CD14-positive monocyte (primary cell): ENCODE measurements around the gene KIF21B. TPM values are rescaled to one million over a fixed set of nuclear protein-coding genes. Genes with fewer than 3 reads are reported as not detected.

ENCODE experiments used
- DNase-seq, 3 donors: peaks; one replicate each; pipeline ENCODE4 v3.0.0-alpha.2; 2011 to 2022
- H2AFZ ChIP-seq: 2 replicates; pipeline ENCODE4 v1.6.0; 2012; ENCODE audit warnings: mild to moderate bottlenecking, low read depth, low read length, inconsistent platforms; ENCODE audit not compliant: insufficient read depth, poor library complexity, severe bottlenecking
- H3K27ac ChIP-seq, 2 donors: 1 replicate in 1 of 2; 2 replicates in 1 of 2; pipeline ENCODE4 v1.5.1; 2012 to 2013; ENCODE audit warnings: low read length in 2 of 2, control low read depth in 1 of 2, inconsistent platforms in 1 of 2, low read depth in 1 of 2, mild to moderate bottlenecking in 1 of 2
- H3K27me3 ChIP-seq, 2 donors: one replicate each; pipeline versions ENCODE4 v1.6.0 to v1.6.1; 2011 to 2013; ENCODE audit warnings: low read length in 2 of 2; ENCODE audit not compliant: control insufficient read depth in 2 of 2, insufficient read depth in 2 of 2
- H3K36me3 ChIP-seq, 2 donors: replicated peaks in 1 of 2; 1 replicate in 1 of 2; 2 replicates in 1 of 2; pipeline versions ENCODE4 v1.5.1 to v1.6.1; 2012 to 2013; ENCODE audit warnings: low read length in 2 of 2, control low read depth in 1 of 2, inconsistent platforms in 1 of 2, mild to moderate bottlenecking in 1 of 2; ENCODE audit not compliant: insufficient read depth in 2 of 2, control insufficient read depth in 1 of 2
- H3K4me1 ChIP-seq, 2 donors: 1 replicate in 1 of 2; 2 replicates in 1 of 2; pipeline versions ENCODE4 v1.5.1 to v1.6.1; 2012 to 2013; ENCODE audit warnings: low read length in 2 of 2, control low read depth in 1 of 2, inconsistent platforms in 1 of 2, mild to moderate bottlenecking in 1 of 2, moderate library complexity in 1 of 2; ENCODE audit not compliant: insufficient read depth in 2 of 2, control insufficient read depth in 1 of 2
- H3K4me2 ChIP-seq: replicated peaks from 2 replicates; pipeline ENCODE3; 2012; ENCODE audit warnings: low read length, moderate library complexity, mild to moderate bottlenecking; ENCODE audit not compliant: poor library complexity, severe bottlenecking; ENCODE audit errors: extremely low read depth
- H3K4me3 ChIP-seq, 3 experiments: fragments of 200-600 bp in 1 of 3; sonication (generic) in 1 of 3; replicated peaks in 1 of 3; 1 replicate in 2 of 3; 2 replicates in 1 of 3; pipeline ENCODE4 v1.5.1; 2011 to 2013; ENCODE audit warnings: low read length in 3 of 3, mild to moderate bottlenecking in 3 of 3, control low read depth in 2 of 3, low read depth in 2 of 3, inconsistent platforms in 1 of 3, moderate library complexity in 1 of 3
- H3K79me2 ChIP-seq: 2 replicates; pipeline ENCODE4 v1.6.0; 2012; ENCODE audit warnings: mild to moderate bottlenecking, control low read depth, inconsistent platforms, low read length, moderate library complexity; ENCODE audit not compliant: insufficient read depth
- H3K9ac ChIP-seq: 2 replicates; pipeline ENCODE4 v1.6.0; 2017; ENCODE audit warnings: low read length, mild to moderate bottlenecking; ENCODE audit not compliant: insufficient read depth, poor library complexity, severe bottlenecking
- H3K9me3 ChIP-seq, 2 donors: replicated peaks in 1 of 2; 1 replicate in 1 of 2; 2 replicates in 1 of 2; pipeline versions ENCODE4 v1.5.1 to v1.6.1; 2012 to 2013; ENCODE audit warnings: low read length in 2 of 2, control low read depth in 1 of 2; ENCODE audit not compliant: control insufficient read depth in 1 of 2, insufficient read depth in 1 of 2
- H4K20me1 ChIP-seq: 2 replicates; pipeline ENCODE4 v1.6.0; 2012; ENCODE audit warnings: mild to moderate bottlenecking, low read length, control low read depth, moderate library complexity; ENCODE audit not compliant: insufficient read depth
- H3K27ac Mint-ChIP-seq, 7 donors: one replicate each; pipeline ENCODE4 v1.8.0; 2020; ENCODE audit warnings: mild to moderate bottlenecking in 7 of 7, mixed read lengths in 7 of 7, moderate library complexity in 6 of 7, inconsistent platforms in 2 of 7
- H3K27me3 Mint-ChIP-seq, 3 donors: one replicate each; pipeline ENCODE4 v1.8.0; 2021 to 2022; ENCODE audit warnings: low read depth in 3 of 3, mild to moderate bottlenecking in 3 of 3, mixed read lengths in 3 of 3, moderate library complexity in 3 of 3, inconsistent platforms in 1 of 3
- H3K36me3 Mint-ChIP-seq, 2 donors: one replicate each; pipeline ENCODE4 v1.8.0; 2020; ENCODE audit warnings: mixed read lengths in 2 of 2, inconsistent platforms in 1 of 2, mild to moderate bottlenecking in 1 of 2
- H3K4me1 Mint-ChIP-seq: one replicate; pipeline ENCODE4 v1.8.0; 2020; ENCODE audit warnings: mild to moderate bottlenecking, mixed read lengths
- H3K4me3 Mint-ChIP-seq, 2 donors: one replicate each; pipeline ENCODE4 v1.8.0; 2020; ENCODE audit warnings: mild to moderate bottlenecking in 2 of 2, mixed read lengths in 2 of 2, moderate library complexity in 1 of 2
- H3K9me3 Mint-ChIP-seq, 7 donors: one replicate each; pipeline ENCODE4 v1.8.0; 2020 to 2022; ENCODE audit warnings: mixed read lengths in 7 of 7, mild to moderate bottlenecking in 6 of 7, moderate library complexity in 6 of 7, inconsistent platforms in 2 of 7
- CTCF ChIP-seq: fragments of 200-600 bp; IDR thresholded peaks from one replicate; pipeline ENCODE4 v1.8.0; 2022; ENCODE audit warnings: antibody characterized with exemption, mild to moderate bottlenecking
- WGBS: methylation state at CpG from one replicate; pipeline ENCODE4 v1.1.5; 2013; ENCODE audit warnings: missing lambda C conversion rate; ENCODE audit not compliant: insufficient coverage; 5-methylcytosine and 5-hydroxymethylcytosine counted together
- intact Hi-C, 2 donors: fragments of 100-400 bp; cut with micrococcal nuclease; formaldehyde crosslinking; loops; one replicate each; pipeline versions ENCODE4 v1.15.0 to v1.15.1; 2023
- polyA plus RNA-seq, 3 donors: library from polyadenylated mRNA; depleted of rRNA in 1 of 3; unstranded in 2 of 3; stranded (reverse) in 1 of 3; fragments of 300-500 nt in 2 of 3; fragments of >200 nt in 1 of 3; fragmentation: Illumina TruSeq in 2 of 3; gene quantifications; 1 replicate in 2 of 3; 2 replicates in 1 of 3; pipeline ENCODE4 v1.2.3, GENCODE V29; 2012 to 2021

KIF21B gene
- polyA plus RNA-seq, 3 donors, result 0.18 to 9.8 (median 0.30) TPM

- DNase-seq, result no peak
- no peak overlapping the region for H3K4me3 ChIP-seq
- intact Hi-C loops, result no loop called here
- no peak overlapping the region for H3K27ac Mint-ChIP-seq
- no peak for TF ChIP-seq CTCF
- H4K20me1 ChIP-seq, result no peaks in the 10 kb centered on the region
- H2AFZ ChIP-seq, result no peak overlapping the region
- peaks cover 6% of the 10 kb centered on the region for H3K4me1 Mint-ChIP-seq
- no peak overlapping the region for H3K4me2 ChIP-seq
- no peak overlapping the region for H3K4me3 Mint-ChIP-seq
- no peaks in the 10 kb centered on the region for H3K27me3 ChIP-seq
- H3K27me3 Mint-ChIP-seq, result peaks cover 0 to 3% (median 0%) of the 10 kb centered on the region in 3 donors
- H3K4me1 ChIP-seq, result no peaks in the 10 kb centered on the region
- no peak overlapping the region for H3K9ac ChIP-seq
- peaks cover 84 to 98% of the 10 kb centered on the region in 2 donors for H3K36me3 ChIP-seq
- H3K36me3 Mint-ChIP-seq, result peaks cover 84 to 97% of the 10 kb centered on the region in 2 donors
- H3K27ac ChIP-seq, result no peak overlapping the region
- H3K79me2 ChIP-seq, result no peaks in the 10 kb centered on the region
- H3K9me3 Mint-ChIP-seq, result no peaks in the 10 kb centered on the region
- H3K9me3 ChIP-seq, result no peaks in the 10 kb centered on the region
- WGBS, result 79% methylated on average over 10 of the region's 10 CpGs
These were observed 32.4 kb downstream of the KIF21B start for GRCh38 chr1:200991097-200991614.

DNA sequence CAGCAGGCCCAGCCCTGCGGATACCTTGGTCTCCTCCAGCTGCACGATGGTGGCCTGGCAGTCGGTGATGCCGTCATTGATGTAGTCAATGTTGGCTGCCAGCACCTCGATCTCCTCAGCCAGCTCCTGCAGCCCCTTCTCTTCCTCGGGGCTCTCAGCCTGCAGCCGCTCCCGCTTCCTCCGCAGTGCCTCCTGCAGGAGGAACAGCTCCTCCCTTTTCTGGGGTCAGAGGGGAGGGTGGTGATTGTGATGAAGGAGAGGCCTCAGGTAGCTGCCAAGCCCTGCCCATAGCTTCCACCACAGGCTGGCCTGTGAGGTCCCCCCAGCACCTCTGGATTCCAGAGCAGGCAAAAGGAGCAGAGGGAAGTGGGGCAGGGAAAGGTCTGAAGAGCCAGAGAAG, 33.4 kb downstream of the KIF21B start:
- no peak overlapping the region for H3K27ac ChIP-seq
- Mint-ChIP-seq H3K27me3 (peaks cover 0 to 3% (median 0%) of the 10 kb centered on the region in 3 donors), H3K9me3 (no peaks in the 10 kb centered on the region), H3K36me3 (peaks cover 80 to 96% of the 10 kb centered on the region in 2 donors), H3K27ac (peak overlapping the region in 1 of 7 donors; percentile 47), H3K4me1 (peaks cover 6% of the 10 kb centered on the region), H3K4me3 (no peak overlapping the region)
- H3K79me2 ChIP-seq, result no peaks in the 10 kb centered on the region
- H3K4me2 ChIP-seq, result no peak overlapping the region
- H3K4me1 ChIP-seq, result no peaks in the 10 kb centered on the region
- H3K36me3 ChIP-seq, result peaks cover 77 to 97% of the 10 kb centered on the region in 2 donors
- DNase-seq, result no peak
- intact Hi-C loops, result no loop called here
- H3K9ac ChIP-seq, result no peak overlapping the region
- H3K4me3 ChIP-seq, result no peak overlapping the region
- TF ChIP-seq CTCF, result no peak
- no peaks in the 10 kb centered on the region for H3K9me3 ChIP-seq
- H3K27me3 ChIP-seq, result no peaks in the 10 kb centered on the region
- H2AFZ ChIP-seq, result no peak overlapping the region
- no peaks in the 10 kb centered on the region for H4K20me1 ChIP-seq
- 100% methylated on average over 5 of the region's 9 CpGs for WGBS
